ENCODE results near the gene ARFGAP2.
A peak's percentile ranks its signal among the peaks of the same experiment; 100 is the strongest.

The ARFGAP2 gene

DNA sequence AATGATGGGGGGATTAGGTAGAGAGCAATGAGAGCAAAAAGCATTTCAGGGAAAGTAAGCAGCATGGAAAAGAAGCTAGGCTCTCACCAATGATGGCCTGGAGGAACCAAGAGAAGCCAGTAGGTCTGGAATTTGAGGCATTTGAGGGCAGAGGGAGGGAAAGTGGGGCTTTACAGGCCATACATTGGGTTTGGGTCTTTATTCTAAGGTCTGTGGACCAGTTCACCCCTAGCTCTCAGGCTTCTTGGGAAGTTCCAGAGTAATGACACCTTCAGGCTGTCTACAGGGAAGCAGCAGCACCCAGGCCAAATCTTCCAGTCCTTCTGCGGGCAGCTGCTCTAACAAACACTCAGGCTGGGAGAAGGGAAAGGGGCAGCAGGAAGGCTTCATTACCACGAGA is 29.4 kb downstream of the ARFGAP2 start:
- no peak for DNase-seq

DNA sequence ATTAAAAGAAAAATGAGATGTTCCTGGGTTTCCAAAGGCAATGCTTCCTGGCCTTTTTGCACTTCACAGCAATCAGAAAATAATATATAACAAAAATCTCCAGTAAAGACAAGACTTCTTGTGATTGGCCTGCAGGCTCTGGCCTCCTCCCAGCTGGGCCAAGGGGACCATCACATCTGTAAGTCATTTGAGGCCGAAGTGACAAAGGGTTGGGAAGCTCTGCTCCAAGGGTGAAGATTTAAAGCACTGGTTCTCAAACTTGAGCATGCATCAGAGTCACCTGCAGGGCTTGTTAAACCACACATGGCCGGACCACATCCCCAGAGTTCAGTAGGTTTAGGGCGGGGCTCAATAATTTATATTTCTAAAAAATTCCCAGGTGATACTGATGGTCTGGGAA is 32.1 kb downstream of the ARFGAP2 start:
- DNase-seq = no peak

DNA sequence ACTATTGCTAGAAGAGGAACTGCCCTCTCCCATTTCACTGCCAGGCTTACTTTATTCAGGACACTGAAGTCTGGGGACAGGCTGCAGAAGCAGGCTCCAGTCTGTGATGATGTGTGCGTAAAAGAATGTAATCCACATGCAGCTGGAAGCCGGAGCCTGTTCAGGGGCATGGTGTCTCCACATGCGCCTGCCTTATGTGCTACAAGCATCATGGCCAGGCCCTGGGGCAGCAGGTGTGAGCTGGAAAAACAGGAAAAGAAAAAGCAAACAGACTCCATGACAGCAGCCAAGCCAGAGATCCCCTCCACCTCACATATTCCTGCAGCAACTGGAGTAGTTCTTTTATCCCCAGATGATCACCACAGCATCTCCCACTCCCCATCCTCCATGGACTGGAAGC is 33.4 kb downstream of the ARFGAP2 start:
- no peak for DNase-seq

DNA sequence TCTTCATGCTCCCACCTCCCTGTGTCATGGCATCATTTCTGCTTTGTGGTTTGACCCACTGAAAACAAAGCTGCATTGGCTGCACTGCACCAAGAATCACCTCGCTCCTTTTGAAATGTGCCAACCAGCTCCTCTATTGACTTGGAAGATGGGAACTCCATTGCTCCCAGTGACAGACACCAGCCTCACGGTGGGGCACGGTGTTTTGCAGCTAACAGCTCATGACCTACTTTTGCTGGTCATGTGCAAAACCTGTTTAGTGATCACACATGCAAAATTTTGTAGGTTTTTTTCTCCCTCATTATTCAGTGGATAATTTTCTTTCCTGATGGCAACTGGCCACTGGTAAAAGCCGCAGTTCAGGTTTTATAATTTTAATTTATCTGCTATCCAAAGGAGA is 36.8 kb downstream of the ARFGAP2 start:
- no peak for DNase-seq

DNA sequence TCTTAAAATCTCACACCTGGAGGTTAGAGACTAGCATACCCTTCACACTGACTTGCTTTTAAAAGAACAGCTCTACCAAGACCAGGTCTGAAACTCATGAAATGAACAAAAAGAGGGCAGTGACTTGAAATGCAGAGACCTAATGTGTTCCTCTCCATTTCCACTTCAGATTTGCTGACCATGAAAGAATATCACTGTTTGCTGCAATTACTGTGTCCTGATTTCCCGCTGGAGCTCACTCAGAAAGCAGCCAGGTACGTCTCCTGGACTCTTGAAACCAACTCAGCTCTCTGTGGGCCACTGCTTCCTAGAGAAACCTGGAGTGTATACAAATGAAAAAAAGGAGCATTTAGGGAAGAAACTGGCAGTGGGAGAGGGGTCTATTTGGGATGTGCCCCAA is 39.2 kb downstream of the ARFGAP2 start:
- no peak for DNase-seq

DNA sequence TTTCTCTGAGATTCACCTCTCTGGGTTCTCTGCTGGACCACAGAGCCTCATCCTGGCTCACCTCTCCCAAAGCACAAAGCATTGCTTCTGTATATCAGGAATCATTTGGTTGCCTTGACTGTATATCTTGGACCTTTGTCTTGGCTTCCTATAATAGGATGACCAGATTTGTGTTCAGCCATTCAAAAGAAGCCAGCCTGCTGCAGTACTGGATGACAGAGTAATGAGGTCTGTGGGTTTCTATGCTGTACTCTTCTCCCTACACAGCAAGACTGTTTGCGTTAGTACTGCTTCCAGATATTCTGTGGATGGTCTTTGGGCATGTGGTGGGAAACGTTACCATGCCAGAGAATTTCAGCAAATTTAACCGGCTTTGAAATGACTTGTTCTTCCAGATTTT is 39.8 kb downstream of the ARFGAP2 start:
- DNase-seq = no peak

DNA sequence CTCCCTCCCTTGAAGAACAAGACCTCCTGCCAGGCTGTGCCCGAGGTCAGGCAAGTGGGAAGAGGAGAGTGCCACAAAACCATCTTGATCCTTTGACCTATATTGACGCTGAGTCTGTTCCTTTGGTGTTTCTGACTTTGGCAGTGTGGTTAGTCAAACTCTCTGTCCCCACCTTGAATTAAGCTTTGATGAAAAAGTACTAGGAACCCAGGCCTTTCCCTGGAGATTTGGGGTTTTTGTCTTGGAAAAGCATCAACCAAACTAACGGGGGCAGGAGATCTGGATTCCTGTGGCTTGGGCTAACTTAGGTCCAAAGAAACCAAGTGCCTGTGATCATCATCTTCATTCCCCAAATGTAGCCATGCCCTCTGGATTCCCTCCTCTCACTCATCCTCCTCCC is 40.4 kb downstream of the ARFGAP2 start:
- DNase-seq = no peak

DNA sequence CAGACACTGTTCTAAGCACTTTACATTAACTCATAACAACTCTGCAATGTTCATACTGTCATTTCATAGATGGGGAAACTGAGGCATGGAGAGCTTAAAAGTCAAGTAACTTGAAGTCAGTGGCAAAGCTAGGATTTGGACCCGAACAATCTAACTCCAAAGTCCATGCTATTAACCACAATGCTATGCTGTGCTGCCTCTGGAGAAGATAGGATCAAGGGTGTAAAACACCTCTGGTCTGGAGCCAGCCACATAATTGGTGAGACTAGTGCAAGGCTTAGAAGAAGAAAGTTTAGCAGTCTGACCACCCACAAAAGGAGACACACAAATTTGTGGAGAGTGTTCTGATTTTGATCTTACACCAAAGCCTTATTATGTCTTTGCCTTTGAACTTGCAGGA is 43.7 kb downstream of the ARFGAP2 start:
- DNase-seq = no peak

DNA sequence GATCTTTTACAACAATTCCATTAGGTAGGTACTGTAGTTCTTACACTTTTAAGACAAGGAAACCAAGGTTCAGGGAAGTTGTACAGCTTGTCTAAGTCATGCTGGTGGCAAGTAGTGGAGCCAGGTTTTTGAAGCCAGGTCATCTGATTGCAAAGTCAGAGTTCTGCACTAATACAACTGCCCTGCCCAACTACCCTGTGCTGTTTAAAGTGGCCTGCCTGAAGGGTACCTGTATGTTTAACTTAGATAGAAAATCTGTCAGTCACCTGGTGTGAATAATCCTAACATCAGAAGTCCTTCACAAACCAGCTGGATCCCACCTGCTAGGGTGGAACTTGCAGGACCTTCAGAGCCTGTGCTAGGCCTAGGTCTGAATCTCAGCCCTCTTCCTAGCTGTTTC is 44.2 kb downstream of the ARFGAP2 start:
- DNase-seq = no peak

DNA sequence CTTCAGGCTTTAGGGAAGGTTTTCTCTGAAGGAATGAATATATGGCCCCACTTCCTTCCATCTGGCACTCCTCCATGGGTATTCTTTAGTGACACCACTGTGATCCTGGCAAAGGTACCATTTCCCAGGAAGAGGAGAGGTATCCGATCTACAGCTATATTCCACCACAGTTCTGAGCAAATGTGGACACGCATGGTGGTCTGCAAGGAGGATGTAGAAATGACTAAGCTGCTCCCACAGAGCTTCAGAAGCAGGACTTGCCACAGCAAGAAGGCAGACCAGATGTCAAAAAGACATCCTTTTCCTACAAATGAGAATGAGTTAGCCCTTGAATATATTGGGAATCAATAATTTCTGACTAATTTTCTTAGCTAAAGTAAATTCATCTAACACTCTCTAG is 45.5 kb downstream of the ARFGAP2 start:
- no peak for DNase-seq

DNA sequence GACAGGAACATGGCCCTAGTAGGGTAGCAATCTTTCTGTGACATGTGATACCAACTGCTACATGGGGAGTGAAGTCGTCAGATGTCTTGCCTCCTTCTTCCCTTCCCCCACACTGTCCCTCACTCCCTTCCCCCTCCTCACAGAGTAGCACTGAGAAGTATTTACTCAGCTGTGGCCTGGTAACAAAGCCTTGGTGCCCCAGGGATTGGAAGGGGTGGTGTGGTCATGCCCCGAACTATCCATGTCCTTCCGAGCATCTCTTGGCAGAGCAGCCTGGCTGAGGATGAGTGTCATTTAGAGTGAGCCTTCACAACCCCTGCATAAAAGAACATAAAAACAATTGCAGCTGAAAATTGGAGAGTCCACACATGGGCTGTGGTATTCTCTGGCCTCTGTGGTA is 46.1 kb downstream of the ARFGAP2 start:
- DNase-seq = no peak

DNA sequence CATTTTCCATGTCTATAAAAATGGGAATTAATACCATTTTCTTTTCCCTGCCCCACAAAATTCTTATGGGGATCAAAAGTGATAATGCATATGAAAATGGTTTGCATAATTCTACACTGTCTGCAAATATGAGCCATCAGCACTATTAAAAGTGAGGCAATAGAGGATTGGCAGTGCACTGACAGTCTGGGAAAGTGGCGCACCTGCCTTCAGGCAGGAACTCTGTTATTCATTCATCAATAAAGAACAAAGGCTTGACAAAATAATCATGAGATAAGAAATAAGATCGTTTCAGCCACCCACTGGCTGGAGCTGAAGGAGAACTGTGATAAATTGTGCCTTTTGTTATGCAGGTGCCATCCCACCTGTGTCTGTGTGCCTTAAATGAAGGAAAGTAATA is 49.5 kb downstream of the ARFGAP2 start:
- DNase-seq = no peak

DNA sequence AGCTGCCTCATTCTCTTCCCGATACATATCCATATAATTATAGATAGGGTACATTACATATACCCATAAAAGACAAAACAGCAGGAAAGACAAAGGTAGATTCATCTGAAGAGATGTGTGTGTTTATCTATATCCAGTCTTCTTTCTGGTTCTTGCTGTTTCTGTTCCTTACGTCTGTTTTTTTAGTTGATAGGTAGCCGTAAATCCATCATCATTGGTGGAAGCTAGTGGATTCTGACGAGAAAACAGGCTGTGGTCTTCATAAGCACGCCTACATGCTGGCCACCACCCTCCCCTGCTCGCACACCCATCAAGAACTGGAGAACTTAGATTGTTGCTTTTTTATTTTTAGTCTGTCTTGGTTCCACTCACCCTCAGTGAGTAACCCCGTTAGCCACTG is 51.6 kb downstream of the ARFGAP2 start:
- DNase-seq = no peak

DNA sequence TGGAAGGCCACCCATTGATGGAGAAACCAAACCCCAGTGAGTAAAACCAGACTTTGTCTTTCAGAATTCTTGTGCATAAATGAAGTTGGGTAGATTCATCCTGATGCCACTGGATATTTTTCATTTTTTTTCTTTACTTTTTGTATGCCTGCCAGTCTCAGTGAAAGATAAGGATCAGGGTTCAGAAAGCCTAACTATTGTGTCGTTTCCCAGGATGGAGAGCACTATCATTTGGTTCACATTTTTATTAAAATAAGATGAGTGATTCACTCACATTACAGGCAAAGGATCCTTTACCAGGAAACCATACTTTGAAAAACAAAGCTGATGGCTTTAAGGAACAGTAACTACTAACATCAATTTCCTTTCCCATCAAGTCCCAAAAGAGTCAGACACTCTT is 52.0 kb downstream of the ARFGAP2 start:
- DNase-seq = no peak

DNA sequence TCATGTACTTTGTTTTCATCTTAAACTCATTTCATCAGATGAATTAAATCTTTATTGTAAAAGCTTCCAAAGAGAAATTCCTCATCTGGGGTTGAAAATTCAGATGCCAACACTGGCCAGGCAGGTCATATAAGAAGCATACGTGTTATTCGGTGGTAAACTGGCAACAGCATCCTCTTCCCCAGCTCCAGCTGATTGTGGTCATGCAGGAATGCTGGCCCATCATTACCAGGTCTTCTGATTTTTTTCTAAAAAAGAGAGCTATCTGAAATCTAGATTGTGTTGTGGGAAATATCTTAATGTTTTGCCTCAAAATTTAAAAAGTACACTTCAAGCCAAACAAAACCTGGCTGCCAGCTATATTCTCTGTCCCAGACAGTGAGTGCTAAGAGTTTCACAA is 53.6 kb downstream of the ARFGAP2 start:
- no peak for DNase-seq

DNA sequence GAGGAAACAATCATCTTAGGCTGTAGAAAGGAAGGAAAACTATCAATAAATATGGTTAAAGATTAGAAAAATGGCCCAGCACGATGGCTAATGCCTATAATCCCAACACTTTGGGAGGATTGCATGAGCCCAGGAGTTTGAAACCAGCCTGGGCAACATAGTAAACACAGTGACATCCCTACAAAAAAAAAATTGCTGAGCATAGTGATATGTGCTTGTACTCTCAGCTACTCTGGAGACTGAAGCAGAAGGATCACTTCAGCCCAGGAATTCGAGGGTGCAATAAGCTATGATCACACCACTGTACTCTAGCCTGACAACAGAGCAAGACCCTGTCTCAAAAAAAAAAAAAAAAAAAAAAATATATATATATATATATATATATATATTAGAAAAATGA is 54.9 kb downstream of the ARFGAP2 start:
- DNase-seq = no peak

DNA sequence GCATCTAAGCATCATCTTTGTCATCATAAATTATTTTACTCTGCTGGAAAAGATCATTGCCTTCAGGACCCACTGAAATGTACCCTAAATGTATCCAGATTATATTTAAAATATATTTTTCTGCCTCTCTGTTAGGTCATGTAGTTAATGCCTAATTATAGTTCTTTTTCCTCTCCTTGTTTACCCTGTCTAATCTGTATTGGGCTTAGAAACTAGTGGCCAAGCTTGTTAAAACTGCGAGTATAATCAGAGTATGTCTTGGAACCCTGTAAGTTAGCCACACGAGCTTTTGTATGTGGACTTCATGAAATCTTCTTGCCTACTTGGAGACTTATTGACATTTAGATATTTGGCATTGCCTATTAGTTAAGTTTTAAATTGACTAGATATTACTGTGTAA is 55.6 kb downstream of the ARFGAP2 start:
- DNase-seq = no peak

DNA sequence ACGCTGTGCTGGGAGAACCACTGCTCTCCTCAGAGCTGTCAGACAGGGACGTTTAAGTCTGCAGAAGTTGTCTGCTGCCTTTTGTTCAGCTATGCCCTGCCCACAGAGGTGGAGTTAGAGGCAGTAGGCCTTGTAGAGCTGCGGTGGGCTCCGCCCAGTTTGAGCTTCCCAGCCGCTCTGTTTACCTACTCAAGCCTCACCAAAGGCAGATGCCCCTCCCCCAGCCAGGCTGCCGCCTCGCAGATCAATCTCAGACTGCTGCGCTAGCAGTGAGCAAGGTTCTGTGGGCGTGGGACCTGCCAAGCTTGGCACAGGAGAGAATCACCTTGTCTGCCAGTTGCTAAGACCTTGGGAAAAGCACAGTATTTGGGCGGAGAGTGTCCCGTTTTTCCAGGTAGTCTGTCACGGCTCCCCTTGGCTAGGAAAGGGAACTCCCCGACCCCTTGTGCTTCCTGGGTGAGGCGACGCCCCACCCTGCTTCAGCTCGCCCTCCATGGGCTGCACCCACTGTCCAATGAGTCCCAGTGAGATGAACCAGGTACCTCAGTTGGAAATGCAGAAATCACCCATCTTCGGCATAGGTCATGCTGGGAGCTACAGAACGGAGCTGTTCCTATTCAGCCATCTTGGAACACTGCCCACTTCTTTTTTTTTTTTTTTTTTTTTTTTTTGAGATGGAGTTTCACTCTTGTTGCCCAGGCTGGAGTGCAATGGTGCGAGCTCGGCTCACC is 57.6 kb downstream of the ARFGAP2 start:
- DNase-seq = peak; percentile 32 to 42

Data from activated CD4-positive, alpha-beta T cell treated with anti-CD3 and anti-CD28 coated beads, Interleukin-2, amount 50 U/mL, for 4 hours (primary cell).